ENCODE results near the gene ANKRD33B.

DNA sequence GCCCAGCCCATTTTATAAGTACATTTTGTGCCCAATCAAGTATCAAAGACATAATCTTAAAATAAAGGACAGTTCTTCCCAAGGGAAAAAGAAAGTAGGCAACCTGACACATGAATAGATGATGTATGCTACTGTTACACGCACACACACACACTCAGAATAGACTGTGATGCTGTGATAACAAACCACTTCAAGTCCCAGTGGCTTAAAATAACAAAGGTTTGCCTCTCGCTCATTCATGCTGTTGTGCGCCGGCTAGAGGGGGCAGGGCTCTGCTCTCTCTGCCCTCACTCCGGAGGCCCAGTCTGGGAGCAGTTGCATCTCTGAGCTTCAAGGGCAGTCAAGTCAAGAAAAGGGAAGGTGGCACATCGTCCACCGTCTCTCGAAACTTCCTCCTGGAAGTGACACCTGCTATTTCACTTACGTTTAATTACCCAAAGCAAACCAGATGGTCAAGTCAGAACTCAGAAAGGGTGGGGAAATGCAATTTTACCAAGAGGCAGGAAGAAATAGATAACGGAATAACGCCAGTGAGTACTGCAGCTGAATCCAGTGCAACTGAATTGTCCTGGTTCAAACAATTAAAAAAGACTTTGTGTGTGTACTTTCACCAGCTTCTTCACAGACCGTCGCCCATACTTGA is 43.3 kb downstream of the ANKRD33B start:
- TF ChIP-seq POLR2A (IDR thresholded peaks at IDR 0.05) = no peak
- TF ChIP-seq, protein P1, sequence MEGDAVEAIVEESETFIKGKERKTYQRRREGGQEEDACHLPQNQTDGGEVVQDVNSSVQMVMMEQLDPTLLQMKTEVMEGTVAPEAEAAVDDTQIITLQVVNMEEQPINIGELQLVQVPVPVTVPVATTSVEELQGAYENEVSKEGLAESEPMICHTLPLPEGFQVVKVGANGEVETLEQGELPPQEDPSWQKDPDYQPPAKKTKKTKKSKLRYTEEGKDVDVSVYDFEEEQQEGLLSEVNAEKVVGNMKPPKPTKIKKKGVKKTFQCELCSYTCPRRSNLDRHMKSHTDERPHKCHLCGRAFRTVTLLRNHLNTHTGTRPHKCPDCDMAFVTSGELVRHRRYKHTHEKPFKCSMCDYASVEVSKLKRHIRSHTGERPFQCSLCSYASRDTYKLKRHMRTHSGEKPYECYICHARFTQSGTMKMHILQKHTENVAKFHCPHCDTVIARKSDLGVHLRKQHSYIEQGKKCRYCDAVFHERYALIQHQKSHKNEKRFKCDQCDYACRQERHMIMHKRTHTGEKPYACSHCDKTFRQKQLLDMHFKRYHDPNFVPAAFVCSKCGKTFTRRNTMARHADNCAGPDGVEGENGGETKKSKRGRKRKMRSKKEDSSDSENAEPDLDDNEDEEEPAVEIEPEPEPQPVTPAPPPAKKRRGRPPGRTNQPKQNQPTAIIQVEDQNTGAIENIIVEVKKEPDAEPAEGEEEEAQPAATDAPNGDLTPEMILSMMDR (IDR thresholded peaks at IDR 0.05) = no peak

All from esophagus squamous epithelium (tissue), 4 donors.